ENCODE data around the gene DDI1. TPM values are rescaled to one million over a fixed set of nuclear protein-coding genes. Genes with fewer than 3 reads are reported as not detected.

DDI1 gene
- total and polyA plus RNA-seq, 8 donors, result not detected

DNA sequence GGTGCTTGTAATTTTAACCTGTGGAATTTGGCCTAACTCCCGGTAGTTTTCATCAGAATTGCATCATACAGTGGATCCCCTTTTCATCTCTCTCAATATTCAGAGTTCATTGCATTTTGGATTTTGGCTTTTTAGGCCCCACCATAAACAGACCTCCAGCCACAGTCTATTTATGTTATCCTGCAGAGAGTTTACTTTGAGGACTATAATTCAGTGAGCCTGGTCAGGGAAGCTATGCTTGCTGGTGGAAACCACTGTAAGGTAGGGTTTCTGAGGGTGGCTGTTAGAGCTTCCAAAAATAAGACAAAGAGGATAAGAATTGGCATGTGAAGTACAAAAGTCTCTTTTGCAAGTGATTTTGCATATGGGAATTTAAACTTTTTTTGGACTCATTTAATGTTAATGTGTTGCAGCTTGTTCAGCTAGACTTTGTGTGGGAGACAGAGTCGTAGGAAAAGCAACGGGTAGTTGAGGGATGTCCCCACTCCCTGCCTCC is 34.8 kb upstream of the DDI1 start:
- H3K9me3 ChIP-seq, result no peaks in the 10 kb centered on the region
- no peak overlapping the region for H3K4me3 ChIP-seq
- H3K36me3 ChIP-seq, result no peaks in the 10 kb centered on the region
- H3K27me3 ChIP-seq, result no peaks in the 10 kb centered on the region
- FAIRE-seq (no peak), ATAC-seq (no peak), DNase-seq (no peak)
- TF ChIP-seq, protein P1, sequence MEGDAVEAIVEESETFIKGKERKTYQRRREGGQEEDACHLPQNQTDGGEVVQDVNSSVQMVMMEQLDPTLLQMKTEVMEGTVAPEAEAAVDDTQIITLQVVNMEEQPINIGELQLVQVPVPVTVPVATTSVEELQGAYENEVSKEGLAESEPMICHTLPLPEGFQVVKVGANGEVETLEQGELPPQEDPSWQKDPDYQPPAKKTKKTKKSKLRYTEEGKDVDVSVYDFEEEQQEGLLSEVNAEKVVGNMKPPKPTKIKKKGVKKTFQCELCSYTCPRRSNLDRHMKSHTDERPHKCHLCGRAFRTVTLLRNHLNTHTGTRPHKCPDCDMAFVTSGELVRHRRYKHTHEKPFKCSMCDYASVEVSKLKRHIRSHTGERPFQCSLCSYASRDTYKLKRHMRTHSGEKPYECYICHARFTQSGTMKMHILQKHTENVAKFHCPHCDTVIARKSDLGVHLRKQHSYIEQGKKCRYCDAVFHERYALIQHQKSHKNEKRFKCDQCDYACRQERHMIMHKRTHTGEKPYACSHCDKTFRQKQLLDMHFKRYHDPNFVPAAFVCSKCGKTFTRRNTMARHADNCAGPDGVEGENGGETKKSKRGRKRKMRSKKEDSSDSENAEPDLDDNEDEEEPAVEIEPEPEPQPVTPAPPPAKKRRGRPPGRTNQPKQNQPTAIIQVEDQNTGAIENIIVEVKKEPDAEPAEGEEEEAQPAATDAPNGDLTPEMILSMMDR (IDR thresholded peaks at IDR 0.05), result no peak
- H3K4me1 ChIP-seq, result no peaks in the 10 kb centered on the region
- no peak overlapping the region for H3K27ac ChIP-seq
- intact Hi-C loops (cut with DNase I), result no loop called here
- WGBS, 2 donors, result 92 to 93% methylated on average over 3 of the region's 3 CpGs

DNA sequence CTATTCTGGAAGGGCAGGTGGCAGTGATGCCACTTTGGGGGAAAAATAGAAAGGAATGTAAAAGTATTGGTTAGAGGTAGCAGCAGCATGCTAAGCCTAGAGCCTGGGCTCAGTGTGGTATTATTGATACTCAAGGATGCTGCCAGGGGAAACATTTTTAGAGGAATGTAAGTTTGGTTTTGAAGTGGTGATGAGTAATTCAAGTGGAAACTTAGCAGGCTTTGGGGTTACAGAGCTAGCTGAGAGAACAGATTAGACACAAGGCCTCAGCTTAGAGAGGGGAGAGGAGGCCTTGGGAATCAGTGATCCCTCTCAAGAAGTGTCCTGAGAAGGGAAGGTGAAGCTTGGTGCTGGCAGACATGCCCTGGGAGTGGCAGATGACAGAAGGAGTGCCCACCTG is 32.9 kb upstream of the DDI1 start:
- no peaks in the 10 kb centered on the region for H3K27me3 ChIP-seq
- H3K27ac ChIP-seq, result no peak overlapping the region
- no peak for ATAC-seq
- H3K4me1 ChIP-seq, result no peaks in the 10 kb centered on the region
- no peak for FAIRE-seq
- H3K36me3 ChIP-seq, result no peaks in the 10 kb centered on the region
- H3K4me3 ChIP-seq, result no peak overlapping the region
- no peaks in the 10 kb centered on the region for H3K9me3 ChIP-seq
- no peak for DNase-seq
- intact Hi-C loops (cut with DNase I), result no loop called here
- TF ChIP-seq, protein P1 (IDR thresholded peaks at IDR 0.05), result no peak

DNA sequence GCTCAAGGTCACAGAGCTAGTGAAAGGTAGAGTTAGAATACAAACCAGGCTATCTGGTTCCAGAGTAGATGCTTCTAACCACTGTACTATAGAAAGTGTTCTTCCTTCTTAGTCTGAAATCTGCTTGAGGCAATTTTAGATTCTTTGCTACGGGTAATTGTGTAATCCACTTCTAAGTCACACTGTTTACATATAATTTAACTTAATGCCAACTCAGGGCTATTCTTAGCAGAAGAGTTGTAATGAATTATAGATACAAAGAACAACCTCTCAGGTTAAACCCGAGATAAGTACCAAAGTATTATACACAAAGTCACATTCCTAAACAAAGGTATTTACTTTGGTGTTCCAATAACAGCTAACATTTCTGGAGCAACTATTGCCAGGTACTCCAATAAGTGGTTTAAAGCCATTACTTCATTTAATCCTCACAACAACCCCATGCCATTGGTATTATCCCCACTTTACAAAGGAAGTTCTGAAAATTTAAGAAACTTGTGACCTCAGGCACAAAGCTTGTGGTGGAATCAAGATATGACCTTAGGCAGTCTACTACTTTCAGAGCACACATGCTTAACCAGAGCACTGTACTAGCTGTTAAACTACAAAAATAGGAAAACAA is 31.1 kb upstream of the DDI1 start:
- no peak overlapping the region for H3K27ac ChIP-seq
- FAIRE-seq (no peak), ATAC-seq (no peak), DNase-seq (no peak)
- H3K36me3 ChIP-seq, result no peaks in the 10 kb centered on the region
- no peak overlapping the region for H3K4me3 ChIP-seq
- TF ChIP-seq, protein P1 (IDR thresholded peaks at IDR 0.05), result no peak
- 15 to 16% methylated on average over 2 of the region's 2 CpGs for WGBS, 2 donors
- no peaks in the 10 kb centered on the region for H3K9me3 ChIP-seq
- H3K4me1 ChIP-seq, result no peaks in the 10 kb centered on the region
- intact Hi-C loops (cut with DNase I), result no loop called here
- no peaks in the 10 kb centered on the region for H3K27me3 ChIP-seq

DNA sequence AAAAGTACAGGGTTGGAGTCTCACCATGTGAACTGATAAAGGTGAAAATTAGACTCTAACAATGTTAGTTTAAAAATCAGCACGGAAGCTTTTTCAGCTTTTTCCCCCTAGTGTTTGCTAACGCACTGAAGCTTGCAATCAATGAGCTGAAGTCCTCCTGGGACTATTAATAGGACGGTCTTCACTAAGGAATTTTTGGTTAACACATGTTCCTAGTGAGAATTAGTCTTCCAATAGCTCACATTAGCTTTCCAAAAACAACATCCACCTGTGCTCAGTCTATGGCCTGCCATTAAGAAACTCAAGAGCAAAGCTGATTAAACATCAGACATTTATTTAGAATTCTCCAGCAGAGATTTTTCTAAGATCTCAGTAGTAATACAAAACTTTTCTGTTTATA is 26.7 kb upstream of the DDI1 start:
- no peaks in the 10 kb centered on the region for H3K4me1 ChIP-seq
- H3K36me3 ChIP-seq, result no peaks in the 10 kb centered on the region
- no peak for DNase-seq
- WGBS, 2 donors, result 65 to 67% methylated on average over 3 of the region's 3 CpGs
- H3K4me3 ChIP-seq, result no peak overlapping the region
- intact Hi-C loops (cut with DNase I), result no loop called here
- H3K9me3 ChIP-seq, result no peaks in the 10 kb centered on the region
- TF ChIP-seq, protein P1 (IDR thresholded peaks at IDR 0.05), result no peak
- no peaks in the 10 kb centered on the region for H3K27me3 ChIP-seq
- H3K27ac ChIP-seq, result no peak overlapping the region
- no peak for FAIRE-seq
- ATAC-seq, result no peak

DNA sequence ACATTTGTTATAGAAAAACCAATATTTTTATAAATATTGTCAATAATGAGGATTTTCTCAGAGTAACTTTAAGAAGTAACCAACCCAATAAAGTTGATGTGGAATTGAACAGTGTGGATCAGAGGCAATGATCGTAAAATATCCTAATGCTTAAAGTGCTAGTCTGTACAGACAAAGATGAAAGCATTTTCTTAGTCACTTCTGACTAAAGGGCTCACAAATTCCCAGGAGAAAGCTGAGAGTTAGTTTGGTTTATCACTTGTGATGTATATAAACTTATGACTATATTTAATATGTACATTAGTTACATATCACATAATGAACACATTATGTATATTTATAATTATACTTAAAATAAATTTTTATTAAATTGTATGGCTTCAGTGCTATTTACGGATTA is 25.4 kb upstream of the DDI1 start:
- no peaks in the 10 kb centered on the region for H3K9me3 ChIP-seq
- H3K4me3 ChIP-seq, result no peak overlapping the region
- FAIRE-seq (no peak), DNase-seq (no peak), ATAC-seq (no peak)
- intact Hi-C loops (cut with DNase I), result no loop called here
- no peak overlapping the region for H3K27ac ChIP-seq
- H3K27me3 ChIP-seq, result no peaks in the 10 kb centered on the region
- WGBS, 2 donors, result 85 to 90% methylated on average over 2 of the region's 2 CpGs
- TF ChIP-seq, protein P1 (IDR thresholded peaks at IDR 0.05), result no peak
- no peaks in the 10 kb centered on the region for H3K4me1 ChIP-seq
- H3K36me3 ChIP-seq, result no peaks in the 10 kb centered on the region

Data from pancreas (tissue), 10 donors.